ENCODE data around the gene ZNF438. TPM values are rescaled to one million over a fixed set of nuclear protein-coding genes. Genes with fewer than 3 reads are reported as not detected.

The ZNF438 gene
- total RNA-seq, 1 donor = 8.0 TPM

GRCh38 chr10:30999070-30999712 lies 32.5 kb downstream of the ZNF438 start:
- no peak for TF ChIP-seq CTCF (IDR thresholded peaks at IDR 0.05; ENCODE audit: insufficient read depth, low read length)
- DNase-seq (ENCODE audit: low read depth) = no peak
- H3K4me3 ChIP-seq (ENCODE audit: low read depth, low read length) = no peak overlapping the region

GRCh38 chr10:30997536-30998235 lies 34.0 kb downstream of the ZNF438 start:
- no peak for DNase-seq (ENCODE audit: low read depth)
- TF ChIP-seq CTCF (IDR thresholded peaks at IDR 0.05; ENCODE audit: insufficient read depth, low read length) = no peak
- no peak overlapping the region for H3K4me3 ChIP-seq (ENCODE audit: low read depth, low read length)

GRCh38 chr10:30996481-30997005 lies 35.1 kb downstream of the ZNF438 start:
- no peak for TF ChIP-seq CTCF (IDR thresholded peaks at IDR 0.05; ENCODE audit: insufficient read depth, low read length)
- no peak for DNase-seq (ENCODE audit: low read depth)

GRCh38 chr10:30995081-30995770 lies 36.4 kb downstream of the ZNF438 start:
- DNase-seq (ENCODE audit: low read depth) = no peak
- TF ChIP-seq CTCF (IDR thresholded peaks at IDR 0.05; ENCODE audit: insufficient read depth, low read length) = no peak
- H3K4me3 ChIP-seq (ENCODE audit: low read depth, low read length) = no peak overlapping the region

More at GRCh38 chr10:30996481-30997005, 35.1 kb downstream of the ZNF438 start:
- H3K4me3 ChIP-seq (ENCODE audit: low read depth, low read length) = no peak overlapping the region

- no peak for DNase-seq (ENCODE audit: low read depth)
- no peak for TF ChIP-seq CTCF (IDR thresholded peaks at IDR 0.05; ENCODE audit: insufficient read depth, low read length)
These were observed 38.5 kb downstream of the ZNF438 start for GRCh38 chr10:30993155-30993554.

GRCh38 chr10:30992681-30993080 lies 39.0 kb downstream of the ZNF438 start:
- TF ChIP-seq CTCF (IDR thresholded peaks at IDR 0.05; ENCODE audit: insufficient read depth, low read length) = no peak
- no peak for DNase-seq (ENCODE audit: low read depth)
- H3K4me3 ChIP-seq (ENCODE audit: low read depth, low read length) = no peak overlapping the region

More at GRCh38 chr10:30993155-30993554, 38.5 kb downstream of the ZNF438 start:
- H3K4me3 ChIP-seq (ENCODE audit: low read depth, low read length) = no peak overlapping the region
